Caco-2 (cell line): ENCODE measurements around the gene ACACA. TPM values are rescaled to one million over a fixed set of nuclear protein-coding genes. Genes with fewer than 3 reads are reported as not detected.

Experiments
- BruUV-seq: library from RNA; stranded (reverse); fragments of 400-500 nt; replicated peaks from 2 replicates; lab custom pipeline; 2021; lab: Mats Ljungman, UMichigan
- CTCF ChIA-PET: fragments of 300-600 bp; sonication (Branson Sonifier 250); formaldehyde crosslinking; loops from one replicate; lab custom pipeline; 2022; ENCODE audit warnings: antibody characterized with exemption; lab: Charles Lee
- POLR2A ChIA-PET: fragments of 300-600 bp; sonication (Branson Sonifier 250); formaldehyde crosslinking; loops from one replicate; lab custom pipeline; 2022; ENCODE audit warnings: antibody characterized with exemption; lab: Charles Lee
- DNase-seq, 2 experiments: peaks; one replicate each; pipeline versions ENCODE4 v3.0.0 to v3.0.0-alpha.2; 2020 to 2022
- H3K27me3 ChIP-seq: replicated peaks from 2 replicates; pipeline ENCODE4 v1.6.0; 2011; ENCODE audit warnings: low read length; ENCODE audit not compliant: control insufficient read depth, insufficient read depth
- H3K36me3 ChIP-seq: 2 replicates; pipeline ENCODE4 v1.5.1; 2011; ENCODE audit warnings: low read length; ENCODE audit not compliant: control insufficient read depth, insufficient read depth
- H3K4me1 ChIP-seq: fragments of 250-450 bp; sonication (Bioruptor Pico); 2 replicates; pipeline ENCODE4 v1.5.1; 2020; ENCODE audit warnings: mild to moderate bottlenecking
- H3K4me3 ChIP-seq: 2 replicates; pipeline ENCODE4 v1.5.1; 2011; ENCODE audit warnings: low read depth, mild to moderate bottlenecking, control low read depth, low read length
- H3K9me3 ChIP-seq: fragments of 250-450 bp; sonication (Bioruptor Pico); 2 replicates; pipeline ENCODE4 v1.5.1; 2020; ENCODE audit warnings: mild to moderate bottlenecking, moderate library complexity
- H3K27ac Mint-ChIP-seq: one replicate; pipeline ENCODE4 v1.8.0; 2022; ENCODE audit warnings: mixed read lengths; ENCODE audit not compliant: unreplicated experiment
- H3K27me3 Mint-ChIP-seq: one replicate; pipeline ENCODE4 v1.8.0; 2022; ENCODE audit warnings: mixed read lengths; ENCODE audit not compliant: insufficient read depth, unreplicated experiment
- H3K36me3 Mint-ChIP-seq: one replicate; pipeline ENCODE4 v1.8.0; 2022; ENCODE audit warnings: mild to moderate bottlenecking, mixed read lengths; ENCODE audit not compliant: insufficient read depth, unreplicated experiment
- H3K4me1 Mint-ChIP-seq: one replicate; pipeline ENCODE4 v1.8.0; 2022; ENCODE audit warnings: low read depth, mixed read lengths; ENCODE audit not compliant: unreplicated experiment
- H3K4me3 Mint-ChIP-seq: one replicate; pipeline ENCODE4 v1.8.0; 2022; ENCODE audit warnings: mild to moderate bottlenecking, moderate library complexity, mixed read lengths; ENCODE audit not compliant: unreplicated experiment
- H3K9me3 Mint-ChIP-seq: one replicate; pipeline ENCODE4 v1.8.0; 2022; ENCODE audit warnings: mixed read lengths; ENCODE audit not compliant: unreplicated experiment
- CTCF ChIP-seq, 2 experiments: fragments of 200-600 bp in 1 of 2; IDR thresholded peaks; 1 replicate in 1 of 2; 2 replicates in 1 of 2; pipeline versions ENCODE4 v1.5.1 to v1.8.0; 2011 to 2022; ENCODE audit warnings: antibody characterized with exemption in 1 of 2, control low read depth in 1 of 2, inconsistent platforms in 1 of 2, low read depth in 1 of 2, low read length in 1 of 2, mild to moderate bottlenecking in 1 of 2, moderate library complexity in 1 of 2; ENCODE audit not compliant: insufficient read depth in 1 of 2, severe bottlenecking in 1 of 2, unreplicated experiment in 1 of 2
- intact Hi-C: fragments of 100-400 bp; cut with micrococcal nuclease; formaldehyde crosslinking; loops from one replicate; pipeline ENCODE4 v1.10.0; 2022; ENCODE audit not compliant: unreplicated experiment
- total RNA-seq: library from RNA; stranded (reverse); gene quantifications from 2 replicates; pipeline ENCODE4 v1.2.3, GENCODE V29; 2022

Gene ACACA
- total RNA-seq, 1 experiment from 2014 or later: 108 TPM

DNA sequence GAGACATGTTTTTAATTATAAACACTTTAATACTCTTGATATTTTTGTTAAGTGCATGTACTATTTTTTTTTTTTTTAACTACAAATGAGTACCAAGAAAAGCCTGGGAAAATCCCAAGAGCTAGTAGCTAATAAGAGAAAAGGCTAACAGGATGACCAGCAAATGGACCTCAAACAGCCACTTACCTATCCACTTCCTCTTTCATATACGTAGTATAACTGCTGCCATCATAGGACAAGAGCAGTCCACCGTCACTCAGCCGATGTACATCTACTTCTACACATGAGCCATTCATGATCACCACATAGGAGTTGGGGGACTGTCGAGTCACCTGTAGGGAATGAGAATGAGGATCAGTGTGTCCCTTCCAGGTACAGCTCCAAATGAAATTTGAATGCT lies 158.8 kb downstream of the ACACA start:
- POLR2A ChIA-PET: no interaction called here
- H3K36me3 ChIP-seq: peaks cover 2% of the 10 kb centered on the region
- peaks cover 70% of the 10 kb centered on the region for H3K36me3 Mint-ChIP-seq
- intact Hi-C loops: no loop called here
- no peaks in the 10 kb centered on the region for H3K9me3 Mint-ChIP-seq
- H3K4me1 ChIP-seq: no peaks in the 10 kb centered on the region
- H3K4me3 Mint-ChIP-seq: no peak overlapping the region
- no peak for TF ChIP-seq CTCF (IDR thresholded peaks at IDR 0.05; ENCODE audit: insufficient read depth in 1 of 2, low read depth in 1 of 2, low read length in 1 of 2, severe bottlenecking in 1 of 2, unreplicated experiment in 1 of 2)
- CTCF ChIA-PET: no interaction called here
- H3K27ac Mint-ChIP-seq: no peak overlapping the region
- no TSS peak for BruUV-seq
- no peak overlapping the region for H3K4me3 ChIP-seq
- H3K27me3 Mint-ChIP-seq: no peaks in the 10 kb centered on the region
- no peaks in the 10 kb centered on the region for H3K27me3 ChIP-seq
- H3K9me3 ChIP-seq: no peaks in the 10 kb centered on the region
- no peaks in the 10 kb centered on the region for H3K4me1 Mint-ChIP-seq
- no peak for DNase-seq

GRCh38 chr17:37246085-37246484 lies 160.6 kb downstream of the ACACA start:
- H3K27me3 Mint-ChIP-seq: no peaks in the 10 kb centered on the region
- H3K9me3 Mint-ChIP-seq: no peaks in the 10 kb centered on the region
- no peak overlapping the region for H3K4me3 Mint-ChIP-seq
- ChIA-PET POLR2A (no interaction called here), CTCF (no interaction called here)
- no peaks in the 10 kb centered on the region for H3K9me3 ChIP-seq
- H3K27ac Mint-ChIP-seq: no peak overlapping the region
- H3K27me3 ChIP-seq: no peaks in the 10 kb centered on the region
- no TSS peak for BruUV-seq
- H3K36me3 Mint-ChIP-seq: peaks cover 65% of the 10 kb centered on the region
- peaks cover 2% of the 10 kb centered on the region for H3K36me3 ChIP-seq
- no peak for DNase-seq
- TF ChIP-seq CTCF (IDR thresholded peaks at IDR 0.05; ENCODE audit: insufficient read depth in 1 of 2, low read depth in 1 of 2, low read length in 1 of 2, severe bottlenecking in 1 of 2, unreplicated experiment in 1 of 2): no peak
- no peaks in the 10 kb centered on the region for H3K4me1 ChIP-seq
- H3K4me3 ChIP-seq: no peak overlapping the region
- no peaks in the 10 kb centered on the region for H3K4me1 Mint-ChIP-seq
- intact Hi-C loops: no loop called here

GRCh38 chr17:37240381-37240780 lies 166.3 kb downstream of the ACACA start:
- Mint-ChIP-seq H3K4me3 (no peak overlapping the region), H3K36me3 (peaks cover 64% of the 10 kb centered on the region), H3K9me3 (no peaks in the 10 kb centered on the region), H3K27ac (no peak overlapping the region), H3K27me3 (no peaks in the 10 kb centered on the region), H3K4me1 (no peaks in the 10 kb centered on the region)
- intact Hi-C loops: no loop called here
- no peak for DNase-seq
- Histone ChIP-seq H3K4me3 (no peak overlapping the region), H3K9me3 (no peaks in the 10 kb centered on the region), H3K36me3 (peaks cover 2% of the 10 kb centered on the region), H3K4me1 (no peaks in the 10 kb centered on the region), H3K27me3 (no peaks in the 10 kb centered on the region)
- BruUV-seq: no TSS peak
- POLR2A ChIA-PET: no interaction called here
- CTCF ChIA-PET: interaction anchor here (0.8 to 1.8 kb wide), 10 partner anchors 11 to 639 kb away, joined by 3 to 9 read pairs (median 4); partner anchors contain the start of gene MRM1
- TF ChIP-seq CTCF (IDR thresholded peaks at IDR 0.05; ENCODE audit: insufficient read depth in 1 of 2, low read depth in 1 of 2, low read length in 1 of 2, severe bottlenecking in 1 of 2, unreplicated experiment in 1 of 2): no peak
